ENCODE results near the gene GRID2.

Gene GRID2

DNA sequence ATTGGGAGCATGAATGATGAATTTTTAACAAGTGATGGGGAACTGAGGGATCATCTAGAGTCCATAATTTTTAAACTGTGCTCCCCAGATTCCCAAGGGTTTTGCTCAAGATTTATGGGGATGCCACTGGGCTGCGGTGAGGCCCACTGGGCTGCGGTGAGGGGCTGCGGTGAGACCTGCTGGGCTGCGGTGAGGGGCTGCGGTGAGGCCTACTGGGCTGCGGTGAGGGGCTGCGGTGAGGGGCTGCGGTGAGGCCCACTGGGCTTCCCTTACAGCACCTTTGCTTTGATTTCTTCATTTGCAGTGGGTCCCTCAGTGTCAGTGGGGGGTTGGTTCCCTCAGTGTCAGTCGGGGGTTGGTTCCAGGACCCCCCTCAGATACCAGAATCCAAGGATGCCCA, 1477.4 kb downstream of the GRID2 start:
- no peak for TF ChIP-seq POLR2AphosphoS5 (IDR thresholded peaks at IDR 0.05; ENCODE audit: low read depth, low read length)

GRCh38 chr4:93786149-93786548, 1482.4 kb downstream of the GRID2 start:
- TF ChIP-seq SIN3A (IDR thresholded peaks at IDR 0.05; ENCODE audit: borderline replicate concordance, insufficient read depth, low read length) (no peak), POLR2AphosphoS5 (IDR thresholded peaks at IDR 0.05; ENCODE audit: low read depth, low read length) (no peak), TAF1 (IDR thresholded peaks at IDR 0.05; ENCODE audit: borderline replicate concordance, insufficient read depth, low read length) (no peak), FOXP2 (optimal IDR thresholded peaks at IDR 0.05; ENCODE audit: borderline replicate concordance, extremely low read depth, extremely low read length, insufficient read depth) (no peak)
- TF ChIP-seq, protein P1, sequence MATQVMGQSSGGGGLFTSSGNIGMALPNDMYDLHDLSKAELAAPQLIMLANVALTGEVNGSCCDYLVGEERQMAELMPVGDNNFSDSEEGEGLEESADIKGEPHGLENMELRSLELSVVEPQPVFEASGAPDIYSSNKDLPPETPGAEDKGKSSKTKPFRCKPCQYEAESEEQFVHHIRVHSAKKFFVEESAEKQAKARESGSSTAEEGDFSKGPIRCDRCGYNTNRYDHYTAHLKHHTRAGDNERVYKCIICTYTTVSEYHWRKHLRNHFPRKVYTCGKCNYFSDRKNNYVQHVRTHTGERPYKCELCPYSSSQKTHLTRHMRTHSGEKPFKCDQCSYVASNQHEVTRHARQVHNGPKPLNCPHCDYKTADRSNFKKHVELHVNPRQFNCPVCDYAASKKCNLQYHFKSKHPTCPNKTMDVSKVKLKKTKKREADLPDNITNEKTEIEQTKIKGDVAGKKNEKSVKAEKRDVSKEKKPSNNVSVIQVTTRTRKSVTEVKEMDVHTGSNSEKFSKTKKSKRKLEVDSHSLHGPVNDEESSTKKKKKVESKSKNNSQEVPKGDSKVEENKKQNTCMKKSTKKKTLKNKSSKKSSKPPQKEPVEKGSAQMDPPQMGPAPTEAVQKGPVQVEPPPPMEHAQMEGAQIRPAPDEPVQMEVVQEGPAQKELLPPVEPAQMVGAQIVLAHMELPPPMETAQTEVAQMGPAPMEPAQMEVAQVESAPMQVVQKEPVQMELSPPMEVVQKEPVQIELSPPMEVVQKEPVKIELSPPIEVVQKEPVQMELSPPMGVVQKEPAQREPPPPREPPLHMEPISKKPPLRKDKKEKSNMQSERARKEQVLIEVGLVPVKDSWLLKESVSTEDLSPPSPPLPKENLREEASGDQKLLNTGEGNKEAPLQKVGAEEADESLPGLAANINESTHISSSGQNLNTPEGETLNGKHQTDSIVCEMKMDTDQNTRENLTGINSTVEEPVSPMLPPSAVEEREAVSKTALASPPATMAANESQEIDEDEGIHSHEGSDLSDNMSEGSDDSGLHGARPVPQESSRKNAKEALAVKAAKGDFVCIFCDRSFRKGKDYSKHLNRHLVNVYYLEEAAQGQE (IDR thresholded peaks at IDR 0.05; ENCODE audit: insufficient read depth in 1 of 2, low read depth in 2 of 2, low read length in 2 of 2), result no peak

- TF ChIP-seq SIN3A (IDR thresholded peaks at IDR 0.05; ENCODE audit: borderline replicate concordance, insufficient read depth, low read length), result no peak
- TF ChIP-seq, protein P1 (IDR thresholded peaks at IDR 0.05; ENCODE audit: insufficient read depth in 1 of 2, low read depth in 2 of 2, low read length in 2 of 2), result no peak
- TF ChIP-seq POLR2AphosphoS5 (IDR thresholded peaks at IDR 0.05; ENCODE audit: low read depth, low read length), result no peak
- no peak for TF ChIP-seq FOXP2 (optimal IDR thresholded peaks at IDR 0.05; ENCODE audit: borderline replicate concordance, extremely low read depth, extremely low read length, insufficient read depth)
- TF ChIP-seq TAF1 (IDR thresholded peaks at IDR 0.05; ENCODE audit: borderline replicate concordance, insufficient read depth, low read length), result no peak
Observed at GRCh38 chr4:93788712-93789111, 1484.9 kb downstream of the GRID2 start.

DNA sequence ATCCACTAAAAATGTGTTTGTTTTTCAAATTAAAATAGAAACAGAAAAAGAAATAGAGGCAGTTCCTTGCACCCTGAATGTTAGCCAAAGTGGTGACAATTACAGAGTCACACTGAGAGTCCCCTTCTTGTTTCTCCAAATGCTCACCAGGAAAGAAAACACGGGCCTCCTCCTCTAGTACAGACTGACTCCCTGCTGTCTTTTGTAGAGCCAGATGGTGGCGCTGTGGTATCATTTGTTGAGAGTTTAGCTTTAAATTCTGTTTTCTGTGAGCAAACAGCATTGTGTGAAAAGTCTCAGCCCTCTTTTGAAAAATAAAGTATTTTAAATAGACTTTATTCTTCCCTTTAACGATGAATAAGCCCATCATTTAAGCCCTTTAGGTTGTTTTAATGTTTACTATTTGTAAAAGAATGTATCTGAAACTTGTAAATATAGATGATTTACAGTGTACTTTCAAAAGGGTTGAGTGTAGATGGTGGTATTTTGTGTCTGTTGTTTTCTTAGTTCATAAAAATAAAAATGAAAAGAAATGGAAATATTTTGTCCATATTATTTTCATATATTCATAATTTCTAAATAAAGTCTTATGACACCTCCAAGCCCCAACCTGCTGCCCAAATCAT, 1487.9 kb downstream of the GRID2 start:
- TF ChIP-seq FOXP2 (optimal IDR thresholded peaks at IDR 0.05; ENCODE audit: borderline replicate concordance, extremely low read depth, extremely low read length, insufficient read depth), result no peak
- no peak for TF ChIP-seq TAF1 (IDR thresholded peaks at IDR 0.05; ENCODE audit: borderline replicate concordance, insufficient read depth, low read length)
- TF ChIP-seq, protein P1 (IDR thresholded peaks at IDR 0.05; ENCODE audit: insufficient read depth in 1 of 2, low read depth in 2 of 2, low read length in 2 of 2), result no peak
- TF ChIP-seq POLR2AphosphoS5 (IDR thresholded peaks at IDR 0.05; ENCODE audit: low read depth, low read length), result no peak

GRCh38 chr4:93802045-93802444, 1498.3 kb downstream of the GRID2 start:
- TF ChIP-seq SIN3A (IDR thresholded peaks at IDR 0.05; ENCODE audit: borderline replicate concordance, insufficient read depth, low read length), result no peak
- no peak for TF ChIP-seq TAF1 (IDR thresholded peaks at IDR 0.05; ENCODE audit: borderline replicate concordance, insufficient read depth, low read length)
- TF ChIP-seq, protein P1 (IDR thresholded peaks at IDR 0.05; ENCODE audit: insufficient read depth in 1 of 2, low read depth in 2 of 2, low read length in 2 of 2), result no peak
- no peak for TF ChIP-seq FOXP2 (optimal IDR thresholded peaks at IDR 0.05; ENCODE audit: borderline replicate concordance, extremely low read depth, extremely low read length, insufficient read depth)
- no peak for TF ChIP-seq POLR2AphosphoS5 (IDR thresholded peaks at IDR 0.05; ENCODE audit: low read depth, low read length)
